H9 (cell line): ENCODE measurements around the gene HEPHL1. TPM values are rescaled to one million over a fixed set of nuclear protein-coding genes. Genes with fewer than 3 reads are reported as not detected.

Experiments used
- DNase-seq: peaks from one replicate; pipeline ENCODE4 v3.0.0-alpha.2; 2017
- H2AFZ ChIP-seq: one replicate; pipeline ENCODE4 v1.6.1; 2013; ENCODE audit warnings: mild to moderate bottlenecking, low read length, control low read depth, moderate library complexity
- H2AK5ac ChIP-seq: 2 replicates; pipeline ENCODE4 v1.6.1; 2013; ENCODE audit warnings: low read length, control low read depth, mixed read lengths; ENCODE audit not compliant: insufficient read length
- H2BK120ac ChIP-seq: one replicate; pipeline ENCODE4 v1.6.1; 2013; ENCODE audit warnings: low read depth, mild to moderate bottlenecking, low read length, control low read depth, inconsistent platforms; ENCODE audit not compliant: poor library complexity, severe bottlenecking
- H2BK12ac ChIP-seq: 2 replicates; pipeline ENCODE4 v1.6.1; 2013; ENCODE audit warnings: low read length, control low read depth, mixed read lengths, low read depth; ENCODE audit not compliant: insufficient read length
- H2BK15ac ChIP-seq: 2 replicates; pipeline ENCODE4 v1.6.1; 2013; ENCODE audit warnings: low read depth, low read length, control low read depth
- H2BK20ac ChIP-seq: one replicate; pipeline ENCODE4 v1.6.1; 2013; ENCODE audit warnings: low read depth, mild to moderate bottlenecking, low read length, control low read depth, inconsistent platforms; ENCODE audit not compliant: poor library complexity, severe bottlenecking
- H2BK5ac ChIP-seq: 2 replicates; pipeline ENCODE4 v1.6.1; 2013; ENCODE audit warnings: low read length, control low read depth, mixed read lengths; ENCODE audit not compliant: insufficient read length
- H3K14ac ChIP-seq: 2 replicates; pipeline ENCODE4 v1.6.1; 2013; ENCODE audit warnings: low read length, control low read depth; ENCODE audit not compliant: insufficient read depth
- H3K18ac ChIP-seq: 2 replicates; pipeline ENCODE4 v1.6.1; 2013; ENCODE audit warnings: low read depth, mild to moderate bottlenecking, mixed read lengths, low read length, control low read depth; ENCODE audit not compliant: insufficient read length
- H3K23ac ChIP-seq: 2 replicates; pipeline ENCODE4 v1.6.1; 2013; ENCODE audit warnings: low read length, control low read depth, mixed read lengths, low read depth; ENCODE audit not compliant: insufficient read length
- H3K23me2 ChIP-seq: 2 replicates; pipeline ENCODE4 v1.6.1; 2013; ENCODE audit warnings: low read depth, mild to moderate bottlenecking, mixed read lengths, low read length, control low read depth; ENCODE audit not compliant: insufficient read length, poor library complexity, severe bottlenecking
- H3K27ac ChIP-seq: 2 replicates; pipeline ENCODE4 v1.5.1; 2013; ENCODE audit warnings: low read length, control low read depth, mixed read lengths, low read depth; ENCODE audit not compliant: insufficient read length
- H3K27me3 ChIP-seq: 2 replicates; pipeline ENCODE4 v1.6.1; 2013; ENCODE audit warnings: low read length, control low read depth, inconsistent platforms; ENCODE audit not compliant: insufficient read depth
- H3K4ac ChIP-seq: 2 replicates; pipeline ENCODE4 v1.6.1; 2013; ENCODE audit warnings: low read depth, mild to moderate bottlenecking, control low read depth, inconsistent platforms, low read length, moderate library complexity
- H3K4me1 ChIP-seq: 2 replicates; pipeline ENCODE4 v1.6.1; 2013; ENCODE audit warnings: low read length, control low read depth, inconsistent platforms; ENCODE audit not compliant: insufficient read depth
- H3K4me2 ChIP-seq: 2 replicates; pipeline ENCODE4 v1.6.1; 2013; ENCODE audit warnings: low read length, control low read depth, mixed read lengths; ENCODE audit not compliant: insufficient read length, insufficient read depth
- H3K56ac ChIP-seq: 2 replicates; pipeline ENCODE4 v1.6.1; 2013; ENCODE audit warnings: low read depth, mild to moderate bottlenecking, mixed read lengths, low read length, control low read depth; ENCODE audit not compliant: insufficient read length
- H3K79me1 ChIP-seq: 2 replicates; pipeline ENCODE4 v1.6.1; 2013; ENCODE audit warnings: low read depth, mild to moderate bottlenecking, moderate library complexity, low read length, control low read depth, inconsistent platforms; ENCODE audit not compliant: insufficient read depth, poor library complexity, severe bottlenecking
- H3K79me2 ChIP-seq: 2 replicates; pipeline ENCODE4 v1.6.1; 2013; ENCODE audit warnings: low read length, control low read depth, inconsistent platforms; ENCODE audit not compliant: insufficient read depth
- H3K9ac ChIP-seq: 2 replicates; pipeline ENCODE4 v1.6.1; 2013; ENCODE audit warnings: low read length, control low read depth, mixed read lengths; ENCODE audit not compliant: insufficient read length; ENCODE audit errors: extremely low read depth
- H3K9me3 ChIP-seq: one replicate; pipeline ENCODE4 v1.6.1; 2013; ENCODE audit warnings: low read depth, low read length, inconsistent platforms; ENCODE audit not compliant: control insufficient read depth
- H3T11ph ChIP-seq: one replicate; pipeline ENCODE4 v1.6.1; 2013; ENCODE audit warnings: mild to moderate bottlenecking, low read length, control low read depth, inconsistent platforms
- H4K20me1 ChIP-seq: one replicate; pipeline ENCODE4 v1.6.1; 2013; ENCODE audit not compliant: control insufficient read depth, insufficient read length, insufficient read depth
- H4K5ac ChIP-seq: 2 replicates; pipeline ENCODE4 v1.6.1; 2013; ENCODE audit warnings: low read depth, mild to moderate bottlenecking, mixed read lengths, low read length, control low read depth; ENCODE audit not compliant: insufficient read length
- H4K8ac ChIP-seq: replicated peaks from 2 replicates; pipeline ENCODE4 v1.6.1; 2013; ENCODE audit warnings: low read length, control low read depth, mixed read lengths, low read depth; ENCODE audit not compliant: insufficient read length
- H4K91ac ChIP-seq: 2 replicates; pipeline ENCODE4 v1.6.1; 2013; ENCODE audit warnings: low read depth, mild to moderate bottlenecking, moderate library complexity, mixed read lengths, low read length, control low read depth; ENCODE audit not compliant: insufficient read length
- H3K27ac Mint-ChIP-seq, 3 experiments: 2 replicates in 2 of 3; 3 replicates in 1 of 3; pipeline ENCODE4 v1.8.0; 2020 to 2021; ENCODE audit warnings: mixed read lengths in 3 of 3, mild to moderate bottlenecking in 1 of 3, moderate library complexity in 1 of 3
- H3K27me3 Mint-ChIP-seq: 2 replicates; pipeline ENCODE4 v1.8.0; 2021; ENCODE audit warnings: low read depth, mild to moderate bottlenecking, moderate library complexity, mixed read lengths
- H3K36me3 Mint-ChIP-seq, 3 experiments: 2 replicates in 2 of 3; 3 replicates in 1 of 3; pipeline ENCODE4 v1.8.0; 2020 to 2021; ENCODE audit warnings: low read depth in 3 of 3, mixed read lengths in 3 of 3; ENCODE audit not compliant: insufficient read depth in 1 of 3
- H3K4me1 Mint-ChIP-seq, 2 experiments: 2 replicates each; pipeline ENCODE4 v1.8.0; 2020; ENCODE audit warnings: mixed read lengths in 2 of 2
- H3K4me3 Mint-ChIP-seq, 2 experiments: 2 replicates in 1 of 2; 3 replicates in 1 of 2; pipeline ENCODE4 v1.8.0; 2020 to 2021; ENCODE audit warnings: mild to moderate bottlenecking in 2 of 2, mixed read lengths in 2 of 2, moderate library complexity in 1 of 2
- H3K9me3 Mint-ChIP-seq, 2 experiments: 2 replicates in 1 of 2; 3 replicates in 1 of 2; pipeline ENCODE4 v1.8.0; 2020; ENCODE audit warnings: mild to moderate bottlenecking in 2 of 2, mixed read lengths in 2 of 2, moderate library complexity in 1 of 2
- CTCF ChIP-seq: fragments of 200-600 bp; sonication (generic); conservative IDR thresholded peaks from 3 replicates; pipeline ENCODE4 v1.8.0; 2021; ENCODE audit warnings: antibody characterized with exemption, mild to moderate bottlenecking
- WGBS: extraction: QIAGEN DNeasy Blood & Tissue Kit; methylation state at CpG from one replicate; pipeline ENCODE4 v1.1.7; 2013; ENCODE audit warnings: missing lambda C conversion rate, low lambda C conversion rate, mixed read lengths; ENCODE audit not compliant: insufficient read length; ENCODE audit errors: extremely low coverage; 5-methylcytosine and 5-hydroxymethylcytosine counted together
- total RNA-seq: library from RNA; stranded (reverse); gene quantifications from 2 replicates; pipeline ENCODE4 v1.2.1, GENCODE V29; 2021

The HEPHL1 gene
- total RNA-seq, 1 experiment from 2014 or later = not detected

DNA sequence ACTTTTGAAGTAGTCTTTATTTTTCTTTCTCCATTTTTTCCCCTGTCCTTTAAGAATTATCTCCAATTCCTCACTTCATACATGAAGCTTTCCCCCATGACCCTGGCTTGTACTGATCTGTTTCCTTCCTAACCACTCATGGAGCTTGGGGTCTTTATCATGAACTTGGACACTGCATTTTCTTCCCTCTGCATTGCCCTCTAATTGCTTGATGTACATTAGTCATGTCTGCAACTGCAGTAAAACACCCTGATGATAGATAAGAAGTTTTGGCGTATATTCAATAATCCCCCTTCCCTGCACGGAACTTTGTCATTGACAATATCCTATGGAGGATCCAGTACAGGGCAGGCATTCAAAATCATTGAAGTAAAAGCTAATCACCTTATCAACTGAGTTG, 3.4 kb downstream of the HEPHL1 start:
- H3K79me1 ChIP-seq = no peaks in the 10 kb centered on the region
- no peak overlapping the region for H3K27ac ChIP-seq
- H3K4ac ChIP-seq = no peak overlapping the region
- no peak overlapping the region for H2BK5ac ChIP-seq
- no peak overlapping the region for H2BK15ac ChIP-seq
- H2AFZ ChIP-seq = no peak overlapping the region
- no peak overlapping the region for H4K5ac ChIP-seq
- H3K36me3 Mint-ChIP-seq = peaks cover 0 to 8% (median 1%) of the 10 kb centered on the region in 3 experiments; a peak in 2 of 7 replicates
- H3K9ac ChIP-seq = no peak overlapping the region
- H3K4me1 Mint-ChIP-seq = peaks cover 2 to 5% of the 10 kb centered on the region in 2 experiments; a peak in 2 of 4 replicates
- H3K4me3 Mint-ChIP-seq = no peak overlapping the region
- no peak for DNase-seq
- H3K4me1 ChIP-seq = no peaks in the 10 kb centered on the region
- H3K79me2 ChIP-seq = no peaks in the 10 kb centered on the region
- H2BK120ac ChIP-seq = no peak overlapping the region
- H3K23ac ChIP-seq = no peak overlapping the region
- no peak overlapping the region for H3K18ac ChIP-seq
- no peak overlapping the region for H3T11ph ChIP-seq
- TF ChIP-seq CTCF = no peak
- no CpG with 5 or more reads among the region's 2 CpGs for WGBS
- H3K9me3 Mint-ChIP-seq = peaks cover 4% of the 10 kb centered on the region in 2 experiments; a peak in 2 of 5 replicates
- H3K27me3 Mint-ChIP-seq = no peaks in the 10 kb centered on the region; the same call in 1 of the 2 replicates
- no peak overlapping the region for H2BK12ac ChIP-seq
- H2AK5ac ChIP-seq = no peak overlapping the region
- H3K14ac ChIP-seq = no peak overlapping the region
- no peaks in the 10 kb centered on the region for H4K20me1 ChIP-seq
- no peaks in the 10 kb centered on the region for H3K9me3 ChIP-seq
- no peaks in the 10 kb centered on the region for H3K27me3 ChIP-seq
- H4K8ac ChIP-seq = no peak overlapping the region
- no peak overlapping the region for H3K56ac ChIP-seq
- H2BK20ac ChIP-seq = no peak overlapping the region
- no peak overlapping the region for H3K27ac Mint-ChIP-seq
- no peak overlapping the region for H3K4me2 ChIP-seq
- H4K91ac ChIP-seq = no peak overlapping the region
- no peaks in the 10 kb centered on the region for H3K23me2 ChIP-seq
